Progenitor cell of endocrine pancreas (in vitro differentiated cells): ENCODE data around the gene DMXL2. TPM values are rescaled to one million over a fixed set of nuclear protein-coding genes. Genes with fewer than 3 reads are reported as not detected.
"Not testable (repeated sequence)": the region's sequence is repeated elsewhere in the genome, so short reads cannot be mapped to it uniquely, and the experiment has no call there.

Source experiments
- DNase-seq: peaks from one replicate; pipeline ENCODE4 v3.0.0; 2021; ENCODE audit warnings: low spot score; ENCODE audit not compliant: unreplicated experiment
- H3K27ac Mint-ChIP-seq: 2 replicates; pipeline ENCODE4 v1.8.0; 2021; ENCODE audit warnings: mild to moderate bottlenecking, moderate library complexity, mixed read lengths
- H3K27me3 Mint-ChIP-seq: 2 replicates; pipeline ENCODE4 v1.8.0; 2021; ENCODE audit warnings: mixed read lengths
- H3K36me3 Mint-ChIP-seq: 2 replicates; pipeline ENCODE4 v1.8.0; 2022; ENCODE audit warnings: mixed read lengths; ENCODE audit not compliant: insufficient read depth
- H3K4me1 Mint-ChIP-seq: 2 replicates; pipeline ENCODE4 v1.8.0; 2021; ENCODE audit warnings: low read depth, mixed read lengths
- H3K4me3 Mint-ChIP-seq: 2 replicates; pipeline ENCODE4 v1.8.0; 2021; ENCODE audit warnings: low read depth, mild to moderate bottlenecking, moderate library complexity, mixed read lengths
- H3K9me3 Mint-ChIP-seq: 2 replicates; pipeline ENCODE4 v1.8.0; 2021; ENCODE audit warnings: low read depth, mixed read lengths
- CTCF ChIP-seq: fragments of 200-600 bp; sonication (generic); IDR thresholded peaks from one replicate; pipeline ENCODE4 v1.5.0; 2021; ENCODE audit warnings: antibody characterized with exemption, mild to moderate bottlenecking; ENCODE audit not compliant: unreplicated experiment
- total RNA-seq: library from RNA; stranded (reverse); gene quantifications from 2 replicates; pipeline ENCODE4 v1.2.1, GENCODE V29; 2021

Gene DMXL2
- total RNA-seq, 1 donor from 2014 or later, result 43.3 TPM

- no peak for DNase-seq
- Mint-ChIP-seq H3K36me3 (peaks cover 2% of the 10 kb centered on the region), H3K9me3 (peaks cover 9% of the 10 kb centered on the region), H3K27me3 (no peaks in the 10 kb centered on the region), H3K4me1 (peaks cover 1% of the 10 kb centered on the region), H3K4me3 (no peak overlapping the region), H3K27ac (no peak overlapping the region)
- TF ChIP-seq CTCF, result no peak
Measured at GRCh38 chr15:51577636-51578304, 44.8 kb downstream of the DMXL2 start.

- Mint-ChIP-seq H3K9me3 (peaks cover 6% of the 10 kb centered on the region), H3K4me1 (peaks cover 1% of the 10 kb centered on the region)
- TF ChIP-seq CTCF, result no peak
Measured at GRCh38 chr15:51576911-51577500, 45.6 kb downstream of the DMXL2 start.

GRCh38 chr15:51576286-51576850 is 46.2 kb downstream of the DMXL2 start:
- Mint-ChIP-seq H3K4me3 (no peak overlapping the region), H3K27ac (no peak overlapping the region), H3K36me3 (peaks cover 2% of the 10 kb centered on the region), H3K9me3 (peaks cover 11% of the 10 kb centered on the region), H3K27me3 (no peaks in the 10 kb centered on the region), H3K4me1 (peaks cover 4% of the 10 kb centered on the region)
- no peak for DNase-seq
- TF ChIP-seq CTCF, result no peak

More at GRCh38 chr15:51576911-51577500, 45.6 kb downstream of the DMXL2 start:
- Mint-ChIP-seq H3K27ac (no peak overlapping the region), H3K27me3 (no peaks in the 10 kb centered on the region), H3K4me3 (no peak overlapping the region), H3K36me3 (peaks cover 2% of the 10 kb centered on the region)
- no peak for DNase-seq

- peaks cover 14% of the 10 kb centered on the region for H3K9me3 Mint-ChIP-seq
- DNase-seq, result no peak
- peaks cover 3% of the 10 kb centered on the region for H3K36me3 Mint-ChIP-seq
- H3K4me3 Mint-ChIP-seq, result no peak overlapping the region
- H3K27ac Mint-ChIP-seq, result no peak overlapping the region
- no peaks in the 10 kb centered on the region for H3K27me3 Mint-ChIP-seq
- TF ChIP-seq CTCF, result no peak
- peaks cover 5% of the 10 kb centered on the region for H3K4me1 Mint-ChIP-seq
Measured at GRCh38 chr15:51575775-51576174, 46.8 kb downstream of the DMXL2 start.

GRCh38 chr15:51573352-51573751 is 49.2 kb downstream of the DMXL2 start:
- H3K27ac Mint-ChIP-seq, H3K36me3 Mint-ChIP-seq, H3K27me3 Mint-ChIP-seq, DNase-seq, H3K4me3 Mint-ChIP-seq: not testable (repeated sequence)
- Mint-ChIP-seq H3K4me1 (peaks cover 13% of the 10 kb centered on the region), H3K9me3 (peaks cover 15% of the 10 kb centered on the region)

DNA sequence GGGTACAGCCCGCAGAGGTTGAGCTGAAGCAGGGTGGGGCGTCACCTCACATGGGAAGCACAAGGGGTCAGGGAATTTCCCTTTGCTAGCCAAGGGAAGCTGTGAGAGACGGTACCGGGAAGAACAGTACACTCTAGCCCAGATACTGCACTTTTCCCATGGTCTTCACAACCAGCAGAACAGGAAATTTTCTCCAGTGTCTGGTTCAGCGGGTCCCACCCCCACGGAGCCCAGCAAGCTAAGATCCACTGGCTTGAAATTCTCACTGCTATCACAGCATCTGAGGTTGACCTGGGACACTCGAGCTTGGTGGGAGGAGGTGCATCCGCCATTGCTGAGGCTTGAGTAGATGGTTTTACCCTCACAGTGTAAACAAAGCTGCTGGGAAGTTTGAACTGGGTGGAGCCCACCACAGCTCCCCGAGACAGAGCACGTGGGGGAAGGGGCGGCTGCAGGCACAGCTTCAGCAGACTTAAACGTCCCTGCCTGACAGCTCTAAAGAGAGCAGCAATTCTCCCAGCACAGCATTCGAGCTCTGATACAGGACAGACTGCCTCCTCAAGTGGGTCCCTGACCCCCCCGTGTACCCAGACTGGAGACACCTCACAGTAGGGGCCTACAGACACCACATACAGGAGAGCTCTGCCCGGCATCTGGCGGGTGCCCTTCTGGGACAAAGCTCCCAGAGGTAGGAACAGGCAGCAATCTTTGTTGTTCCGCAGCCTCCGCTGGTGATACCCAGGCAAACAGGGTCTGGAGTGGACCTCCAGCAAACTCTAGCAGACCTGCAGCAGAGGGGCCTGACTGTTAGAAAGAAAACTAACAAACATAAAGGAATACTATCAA is 53.4 kb downstream of the DMXL2 start:
- not testable (repeated sequence) for H3K27me3 Mint-ChIP-seq, H3K36me3 Mint-ChIP-seq, H3K27ac Mint-ChIP-seq, H3K4me3 Mint-ChIP-seq, DNase-seq
- peaks cover 11% of the 10 kb centered on the region for H3K4me1 Mint-ChIP-seq
- peaks cover 15% of the 10 kb centered on the region for H3K9me3 Mint-ChIP-seq
